Endodermal cell (in vitro differentiated cells): ENCODE measurements around the gene TPPP. TPM values are rescaled to one million over a fixed set of nuclear protein-coding genes. Genes with fewer than 3 reads are reported as not detected.

ENCODE experiments used
- DNase-seq: peaks from one replicate; pipeline ENCODE4 v3.0.0-alpha.2; 2017
- H3K27ac ChIP-seq: 2 replicates; pipeline ENCODE4 v1.5.1; 2013; ENCODE audit warnings: mild to moderate bottlenecking, low read depth, low read length, moderate library complexity
- H3K27me3 ChIP-seq: 2 replicates; pipeline ENCODE4 v1.6.1; 2013; ENCODE audit warnings: mild to moderate bottlenecking, low read length, moderate library complexity; ENCODE audit not compliant: insufficient read depth, control insufficient read depth, poor library complexity, severe bottlenecking
- H3K36me3 ChIP-seq: 2 replicates; pipeline ENCODE4 v1.7.0; 2013; ENCODE audit warnings: mild to moderate bottlenecking, low read length, moderate library complexity; ENCODE audit not compliant: control insufficient read depth, insufficient read depth
- H3K4me1 ChIP-seq: one replicate; pipeline ENCODE4 v1.7.0; 2013; ENCODE audit warnings: low read length; ENCODE audit not compliant: control insufficient read depth, insufficient read depth
- H3K4me3 ChIP-seq: 2 replicates; pipeline ENCODE4 v1.5.1; 2013; ENCODE audit warnings: mild to moderate bottlenecking, low read length, moderate library complexity
- H3K9ac ChIP-seq: 2 replicates; pipeline ENCODE4 v1.6.1; 2013; ENCODE audit warnings: mild to moderate bottlenecking, low read length, moderate library complexity; ENCODE audit not compliant: poor library complexity, severe bottlenecking; ENCODE audit errors: extremely low read depth
- H3K9me3 ChIP-seq: 2 replicates; pipeline ENCODE4 v1.6.1; 2013; ENCODE audit warnings: mild to moderate bottlenecking, low read length, moderate library complexity; ENCODE audit not compliant: control insufficient read depth
- H3K27ac Mint-ChIP-seq: 2 replicates; pipeline ENCODE4 v1.8.0; 2020; ENCODE audit warnings: mixed read lengths
- H3K27me3 Mint-ChIP-seq: 2 replicates; pipeline ENCODE4 v1.8.0; 2021; ENCODE audit warnings: mild to moderate bottlenecking, mixed read lengths; ENCODE audit not compliant: insufficient read depth
- H3K36me3 Mint-ChIP-seq: 2 replicates; pipeline ENCODE4 v1.8.0; 2020; ENCODE audit warnings: low read depth, mixed read lengths
- H3K4me1 Mint-ChIP-seq: 2 replicates; pipeline ENCODE4 v1.8.0; 2020; ENCODE audit warnings: mixed read lengths
- H3K4me3 Mint-ChIP-seq: 2 replicates; pipeline ENCODE4 v1.8.0; 2020; ENCODE audit warnings: mild to moderate bottlenecking, moderate library complexity, mixed read lengths
- H3K9me3 Mint-ChIP-seq: 2 replicates; pipeline ENCODE4 v1.8.0; 2020; ENCODE audit warnings: mild to moderate bottlenecking, mixed read lengths
- WGBS, 2 experiments: methylation state at CpG; one replicate each; pipeline versions ENCODE4 v1.1.5 to v1.1.7; 2013; ENCODE audit warnings: missing lambda C conversion rate in 2 of 2, mixed read lengths in 1 of 2; ENCODE audit not compliant: insufficient coverage in 1 of 2, insufficient read length in 1 of 2; 5-methylcytosine and 5-hydroxymethylcytosine counted together
- total RNA-seq, 2 donors: library from RNA; stranded (reverse); fragmentation: NEBNext Ultra II Directional in 1 of 2; extraction: Animal tissue kit (Norgen Biotek cat#: 25700) in 1 of 2; gene quantifications; 2 replicates in 1 of 2; 3 replicates in 1 of 2; pipeline ENCODE4 v1.2.1, GENCODE V29; 2021
- TF ChIP-seq, protein P1 (sequence below): fragments of 200-600 bp; sonication (generic); conservative IDR thresholded peaks from 2 replicates; pipeline ENCODE4 v1.5.0; 2021; ENCODE audit warnings: antibody characterized with exemption, mild to moderate bottlenecking

TPPP gene
- total RNA-seq, 2 donors from 2014 or later, result 0.22 to 0.70 TPM

GRCh38 chr5:647727-648126 is 45.4 kb downstream of the TPPP start:
- Mint-ChIP-seq H3K4me1 (no peaks in the 10 kb centered on the region), H3K9me3 (peaks cover 1% of the 10 kb centered on the region), H3K27ac (no peak overlapping the region), H3K4me3 (no peak overlapping the region), H3K27me3 (no peaks in the 10 kb centered on the region), H3K36me3 (peaks cover 28% of the 10 kb centered on the region)
- Histone ChIP-seq H3K4me3 (peak overlapping the region; percentile 69), H3K4me1 (no peaks in the 10 kb centered on the region), H3K9ac (no peak overlapping the region), H3K9me3 (peaks cover 34% of the 10 kb centered on the region), H3K27ac (no peak overlapping the region), H3K36me3 (peaks cover 65% of the 10 kb centered on the region), H3K27me3 (no peaks in the 10 kb centered on the region)
- WGBS, 2 experiments, result 95 to 98% methylated on average over 6 to 9 of the region's 9 CpGs
- TF ChIP-seq, protein P1, sequence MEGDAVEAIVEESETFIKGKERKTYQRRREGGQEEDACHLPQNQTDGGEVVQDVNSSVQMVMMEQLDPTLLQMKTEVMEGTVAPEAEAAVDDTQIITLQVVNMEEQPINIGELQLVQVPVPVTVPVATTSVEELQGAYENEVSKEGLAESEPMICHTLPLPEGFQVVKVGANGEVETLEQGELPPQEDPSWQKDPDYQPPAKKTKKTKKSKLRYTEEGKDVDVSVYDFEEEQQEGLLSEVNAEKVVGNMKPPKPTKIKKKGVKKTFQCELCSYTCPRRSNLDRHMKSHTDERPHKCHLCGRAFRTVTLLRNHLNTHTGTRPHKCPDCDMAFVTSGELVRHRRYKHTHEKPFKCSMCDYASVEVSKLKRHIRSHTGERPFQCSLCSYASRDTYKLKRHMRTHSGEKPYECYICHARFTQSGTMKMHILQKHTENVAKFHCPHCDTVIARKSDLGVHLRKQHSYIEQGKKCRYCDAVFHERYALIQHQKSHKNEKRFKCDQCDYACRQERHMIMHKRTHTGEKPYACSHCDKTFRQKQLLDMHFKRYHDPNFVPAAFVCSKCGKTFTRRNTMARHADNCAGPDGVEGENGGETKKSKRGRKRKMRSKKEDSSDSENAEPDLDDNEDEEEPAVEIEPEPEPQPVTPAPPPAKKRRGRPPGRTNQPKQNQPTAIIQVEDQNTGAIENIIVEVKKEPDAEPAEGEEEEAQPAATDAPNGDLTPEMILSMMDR, result no peak
- no peak for DNase-seq

- Mint-ChIP-seq H3K9me3 (peaks cover 1% of the 10 kb centered on the region), H3K4me3 (no peak overlapping the region), H3K27me3 (no peaks in the 10 kb centered on the region), H3K27ac (no peak overlapping the region), H3K36me3 (peaks cover 28% of the 10 kb centered on the region), H3K4me1 (no peaks in the 10 kb centered on the region)
- Histone ChIP-seq H3K27me3 (no peaks in the 10 kb centered on the region), H3K36me3 (peaks cover 61% of the 10 kb centered on the region), H3K9ac (no peak overlapping the region), H3K27ac (no peak overlapping the region), H3K4me1 (no peaks in the 10 kb centered on the region), H3K9me3 (peaks cover 34% of the 10 kb centered on the region), H3K4me3 (no peak overlapping the region)
- TF ChIP-seq, protein P1, result no peak
- 93 to 98% methylated on average over 2 to 4 of the region's 4 CpGs for WGBS, 2 experiments
- DNase-seq, result no peak
These were observed 45.8 kb downstream of the TPPP start for GRCh38 chr5:647311-647710.

GRCh38 chr5:646396-647201 is 46.6 kb downstream of the TPPP start:
- H3K9me3 ChIP-seq, result peaks cover 34% of the 10 kb centered on the region
- Mint-ChIP-seq H3K27me3 (no peaks in the 10 kb centered on the region), H3K9me3 (no peaks in the 10 kb centered on the region), H3K36me3 (peaks cover 28% of the 10 kb centered on the region), H3K4me3 (no peak overlapping the region), H3K27ac (no peak overlapping the region), H3K4me1 (no peaks in the 10 kb centered on the region)
- no peak overlapping the region for H3K27ac ChIP-seq
- TF ChIP-seq, protein P1, result no peak
- H3K4me3 ChIP-seq, result no peak overlapping the region
- DNase-seq, result no peak
- H3K9ac ChIP-seq, result no peak overlapping the region
- no peaks in the 10 kb centered on the region for H3K27me3 ChIP-seq
- H3K36me3 ChIP-seq, result peaks cover 56% of the 10 kb centered on the region
- 95 to 96% methylated on average over 16 to 18 of the region's 18 CpGs for WGBS, 2 experiments
- no peaks in the 10 kb centered on the region for H3K4me1 ChIP-seq
